H9 (cell line): ENCODE results near the gene MSANTD1. TPM values are rescaled to one million over a fixed set of nuclear protein-coding genes. Genes with fewer than 3 reads are reported as not detected.

Experiments used
- DNase-seq: peaks from one replicate; pipeline ENCODE4 v3.0.0-alpha.2; 2017
- H2AFZ ChIP-seq: one replicate; pipeline ENCODE4 v1.6.1; 2013; ENCODE audit warnings: mild to moderate bottlenecking, low read length, control low read depth, moderate library complexity
- H2AK5ac ChIP-seq: 2 replicates; pipeline ENCODE4 v1.6.1; 2013; ENCODE audit warnings: low read length, control low read depth, mixed read lengths; ENCODE audit not compliant: insufficient read length
- H2BK120ac ChIP-seq: one replicate; pipeline ENCODE4 v1.6.1; 2013; ENCODE audit warnings: low read depth, mild to moderate bottlenecking, low read length, control low read depth, inconsistent platforms; ENCODE audit not compliant: poor library complexity, severe bottlenecking
- H2BK12ac ChIP-seq: 2 replicates; pipeline ENCODE4 v1.6.1; 2013; ENCODE audit warnings: low read length, control low read depth, mixed read lengths, low read depth; ENCODE audit not compliant: insufficient read length
- H2BK15ac ChIP-seq: 2 replicates; pipeline ENCODE4 v1.6.1; 2013; ENCODE audit warnings: low read depth, low read length, control low read depth
- H2BK20ac ChIP-seq: one replicate; pipeline ENCODE4 v1.6.1; 2013; ENCODE audit warnings: low read depth, mild to moderate bottlenecking, low read length, control low read depth, inconsistent platforms; ENCODE audit not compliant: poor library complexity, severe bottlenecking
- H2BK5ac ChIP-seq: 2 replicates; pipeline ENCODE4 v1.6.1; 2013; ENCODE audit warnings: low read length, control low read depth, mixed read lengths; ENCODE audit not compliant: insufficient read length
- H3K14ac ChIP-seq: 2 replicates; pipeline ENCODE4 v1.6.1; 2013; ENCODE audit warnings: low read length, control low read depth; ENCODE audit not compliant: insufficient read depth
- H3K18ac ChIP-seq: 2 replicates; pipeline ENCODE4 v1.6.1; 2013; ENCODE audit warnings: low read depth, mild to moderate bottlenecking, mixed read lengths, low read length, control low read depth; ENCODE audit not compliant: insufficient read length
- H3K23ac ChIP-seq: 2 replicates; pipeline ENCODE4 v1.6.1; 2013; ENCODE audit warnings: low read length, control low read depth, mixed read lengths, low read depth; ENCODE audit not compliant: insufficient read length
- H3K23me2 ChIP-seq: 2 replicates; pipeline ENCODE4 v1.6.1; 2013; ENCODE audit warnings: low read depth, mild to moderate bottlenecking, mixed read lengths, low read length, control low read depth; ENCODE audit not compliant: insufficient read length, poor library complexity, severe bottlenecking
- H3K27ac ChIP-seq: 2 replicates; pipeline ENCODE4 v1.5.1; 2013; ENCODE audit warnings: low read length, control low read depth, mixed read lengths, low read depth; ENCODE audit not compliant: insufficient read length
- H3K27me3 ChIP-seq: 2 replicates; pipeline ENCODE4 v1.6.1; 2013; ENCODE audit warnings: low read length, control low read depth, inconsistent platforms; ENCODE audit not compliant: insufficient read depth
- H3K4ac ChIP-seq: 2 replicates; pipeline ENCODE4 v1.6.1; 2013; ENCODE audit warnings: low read depth, mild to moderate bottlenecking, control low read depth, inconsistent platforms, low read length, moderate library complexity
- H3K4me1 ChIP-seq: 2 replicates; pipeline ENCODE4 v1.6.1; 2013; ENCODE audit warnings: low read length, control low read depth, inconsistent platforms; ENCODE audit not compliant: insufficient read depth
- H3K4me2 ChIP-seq: 2 replicates; pipeline ENCODE4 v1.6.1; 2013; ENCODE audit warnings: low read length, control low read depth, mixed read lengths; ENCODE audit not compliant: insufficient read length, insufficient read depth
- H3K56ac ChIP-seq: 2 replicates; pipeline ENCODE4 v1.6.1; 2013; ENCODE audit warnings: low read depth, mild to moderate bottlenecking, mixed read lengths, low read length, control low read depth; ENCODE audit not compliant: insufficient read length
- H3K79me1 ChIP-seq: 2 replicates; pipeline ENCODE4 v1.6.1; 2013; ENCODE audit warnings: low read depth, mild to moderate bottlenecking, moderate library complexity, low read length, control low read depth, inconsistent platforms; ENCODE audit not compliant: insufficient read depth, poor library complexity, severe bottlenecking
- H3K79me2 ChIP-seq: 2 replicates; pipeline ENCODE4 v1.6.1; 2013; ENCODE audit warnings: low read length, control low read depth, inconsistent platforms; ENCODE audit not compliant: insufficient read depth
- H3K9ac ChIP-seq: 2 replicates; pipeline ENCODE4 v1.6.1; 2013; ENCODE audit warnings: low read length, control low read depth, mixed read lengths; ENCODE audit not compliant: insufficient read length; ENCODE audit errors: extremely low read depth
- H3K9me3 ChIP-seq: one replicate; pipeline ENCODE4 v1.6.1; 2013; ENCODE audit warnings: low read depth, low read length, inconsistent platforms; ENCODE audit not compliant: control insufficient read depth
- H3T11ph ChIP-seq: one replicate; pipeline ENCODE4 v1.6.1; 2013; ENCODE audit warnings: mild to moderate bottlenecking, low read length, control low read depth, inconsistent platforms
- H4K20me1 ChIP-seq: one replicate; pipeline ENCODE4 v1.6.1; 2013; ENCODE audit not compliant: control insufficient read depth, insufficient read length, insufficient read depth
- H4K5ac ChIP-seq: 2 replicates; pipeline ENCODE4 v1.6.1; 2013; ENCODE audit warnings: low read depth, mild to moderate bottlenecking, mixed read lengths, low read length, control low read depth; ENCODE audit not compliant: insufficient read length
- H4K8ac ChIP-seq: replicated peaks from 2 replicates; pipeline ENCODE4 v1.6.1; 2013; ENCODE audit warnings: low read length, control low read depth, mixed read lengths, low read depth; ENCODE audit not compliant: insufficient read length
- H4K91ac ChIP-seq: 2 replicates; pipeline ENCODE4 v1.6.1; 2013; ENCODE audit warnings: low read depth, mild to moderate bottlenecking, moderate library complexity, mixed read lengths, low read length, control low read depth; ENCODE audit not compliant: insufficient read length
- H3K27ac Mint-ChIP-seq, 3 experiments: 2 replicates in 2 of 3; 3 replicates in 1 of 3; pipeline ENCODE4 v1.8.0; 2020 to 2021; ENCODE audit warnings: mixed read lengths in 3 of 3, mild to moderate bottlenecking in 1 of 3, moderate library complexity in 1 of 3
- H3K27me3 Mint-ChIP-seq: 2 replicates; pipeline ENCODE4 v1.8.0; 2021; ENCODE audit warnings: low read depth, mild to moderate bottlenecking, moderate library complexity, mixed read lengths
- H3K36me3 Mint-ChIP-seq, 3 experiments: 2 replicates in 2 of 3; 3 replicates in 1 of 3; pipeline ENCODE4 v1.8.0; 2020 to 2021; ENCODE audit warnings: low read depth in 3 of 3, mixed read lengths in 3 of 3; ENCODE audit not compliant: insufficient read depth in 1 of 3
- H3K4me1 Mint-ChIP-seq, 2 experiments: 2 replicates each; pipeline ENCODE4 v1.8.0; 2020; ENCODE audit warnings: mixed read lengths in 2 of 2
- H3K4me3 Mint-ChIP-seq, 2 experiments: 2 replicates in 1 of 2; 3 replicates in 1 of 2; pipeline ENCODE4 v1.8.0; 2020 to 2021; ENCODE audit warnings: mild to moderate bottlenecking in 2 of 2, mixed read lengths in 2 of 2, moderate library complexity in 1 of 2
- H3K9me3 Mint-ChIP-seq, 2 experiments: 2 replicates in 1 of 2; 3 replicates in 1 of 2; pipeline ENCODE4 v1.8.0; 2020; ENCODE audit warnings: mild to moderate bottlenecking in 2 of 2, mixed read lengths in 2 of 2, moderate library complexity in 1 of 2
- CTCF ChIP-seq: fragments of 200-600 bp; sonication (generic); conservative IDR thresholded peaks from 3 replicates; pipeline ENCODE4 v1.8.0; 2021; ENCODE audit warnings: antibody characterized with exemption, mild to moderate bottlenecking
- WGBS: extraction: QIAGEN DNeasy Blood & Tissue Kit; methylation state at CpG from one replicate; pipeline ENCODE4 v1.1.7; 2013; ENCODE audit warnings: missing lambda C conversion rate, low lambda C conversion rate, mixed read lengths; ENCODE audit not compliant: insufficient read length; ENCODE audit errors: extremely low coverage; 5-methylcytosine and 5-hydroxymethylcytosine counted together
- total RNA-seq: library from RNA; stranded (reverse); gene quantifications from 2 replicates; pipeline ENCODE4 v1.2.1, GENCODE V29; 2021

The MSANTD1 gene
- total RNA-seq, 1 experiment from 2014 or later: 0.83 TPM

GRCh38 chr4:3221996-3222395 lies 27.0 kb upstream of the MSANTD1 start:
- no peak overlapping the region for H2AK5ac ChIP-seq
- no peaks in the 10 kb centered on the region for H3K79me1 ChIP-seq
- no peak overlapping the region for H3K4me3 Mint-ChIP-seq
- no peak overlapping the region; a peak in 1 of 7 replicates for H3K27ac Mint-ChIP-seq
- no peak overlapping the region for H3K14ac ChIP-seq
- no peak overlapping the region for H3K18ac ChIP-seq
- WGBS: no CpG with 5 or more reads among the region's 12 CpGs
- no peak overlapping the region for H3K4ac ChIP-seq
- H4K20me1 ChIP-seq: no peaks in the 10 kb centered on the region
- H3K36me3 Mint-ChIP-seq: peaks cover 27 to 84% (median 68%) of the 10 kb centered on the region in 3 experiments; a peak in 6 of 7 replicates
- no peak overlapping the region for H4K8ac ChIP-seq
- H3K27ac ChIP-seq: no peak overlapping the region
- no peak overlapping the region for H2BK5ac ChIP-seq
- no peak for TF ChIP-seq CTCF
- H4K5ac ChIP-seq: no peak overlapping the region
- no peak overlapping the region for H2AFZ ChIP-seq
- no peak overlapping the region for H3T11ph ChIP-seq
- H3K4me2 ChIP-seq: no peak overlapping the region
- H3K9ac ChIP-seq: no peak overlapping the region
- no peak overlapping the region for H3K23ac ChIP-seq
- H2BK15ac ChIP-seq: no peak overlapping the region
- no peak overlapping the region for H4K91ac ChIP-seq
- no peak overlapping the region for H2BK120ac ChIP-seq
- no peak for DNase-seq
- no peaks in the 10 kb centered on the region for H3K4me1 Mint-ChIP-seq
- H3K23me2 ChIP-seq: no peaks in the 10 kb centered on the region
- H3K9me3 Mint-ChIP-seq: no peaks in the 10 kb centered on the region
- H3K27me3 Mint-ChIP-seq: no peaks in the 10 kb centered on the region
- no peaks in the 10 kb centered on the region for H3K27me3 ChIP-seq
- no peaks in the 10 kb centered on the region for H3K4me1 ChIP-seq
- no peak overlapping the region for H3K56ac ChIP-seq
- H2BK20ac ChIP-seq: no peak overlapping the region
- H3K79me2 ChIP-seq: no peaks in the 10 kb centered on the region
- H2BK12ac ChIP-seq: no peak overlapping the region
- H3K9me3 ChIP-seq: no peaks in the 10 kb centered on the region
